Stimulated activated CD4-positive, alpha-beta T cell treated with anti-CD3 and anti-CD28 coated beads, Interleukin-4, amount 100 ng/mL, for 4 hours (primary cell): ENCODE results near the gene CAMTA1.

ENCODE experiments used
- DNase-seq, 2 experiments: peaks; one replicate each; pipeline ENCODE4 v3.0.0-alpha.2; 2020

Gene CAMTA1

GRCh38 chr1:7475691-7476090, 690.4 kb downstream of the CAMTA1 start:
- DNase-seq = no peak

GRCh38 chr1:7476402-7476801, 691.1 kb downstream of the CAMTA1 start:
- DNase-seq = no peak

- no peak for DNase-seq
Observed at GRCh38 chr1:7476861-7477547, 691.8 kb downstream of the CAMTA1 start.

GRCh38 chr1:7477593-7477992, 692.3 kb downstream of the CAMTA1 start:
- no peak for DNase-seq

- DNase-seq = no peak
Observed at GRCh38 chr1:7478142-7478790, 693.0 kb downstream of the CAMTA1 start.

- no peak for DNase-seq
Observed at GRCh38 chr1:7478809-7479499, 693.7 kb downstream of the CAMTA1 start.

- no peak for DNase-seq
Observed at GRCh38 chr1:7479571-7479970, 694.3 kb downstream of the CAMTA1 start.

GRCh38 chr1:7481194-7481593, 695.9 kb downstream of the CAMTA1 start:
- DNase-seq = no peak

- no peak for DNase-seq
Observed at GRCh38 chr1:7482077-7482476, 696.8 kb downstream of the CAMTA1 start.

GRCh38 chr1:7482772-7483495, 697.7 kb downstream of the CAMTA1 start:
- no peak for DNase-seq

- no peak for DNase-seq
Observed at GRCh38 chr1:7483634-7484383, 698.6 kb downstream of the CAMTA1 start.

- no peak for DNase-seq
Observed at GRCh38 chr1:7485086-7485780, 700.0 kb downstream of the CAMTA1 start.

- no peak for DNase-seq
Observed at GRCh38 chr1:7485826-7486225, 700.6 kb downstream of the CAMTA1 start.

- no peak for DNase-seq
Observed at GRCh38 chr1:7487766-7488474, 702.7 kb downstream of the CAMTA1 start.

GRCh38 chr1:7488475-7488842, 703.2 kb downstream of the CAMTA1 start:
- DNase-seq = no peak

- no peak for DNase-seq
Observed at GRCh38 chr1:7489586-7489985, 704.3 kb downstream of the CAMTA1 start.

- no peak for DNase-seq
Observed at GRCh38 chr1:7490576-7490975, 705.3 kb downstream of the CAMTA1 start.

GRCh38 chr1:7491109-7491817, 706.0 kb downstream of the CAMTA1 start:
- DNase-seq = no peak

GRCh38 chr1:7491818-7492173, 706.5 kb downstream of the CAMTA1 start:
- DNase-seq = no peak

- no peak for DNase-seq
Observed at GRCh38 chr1:7493711-7494454, 708.6 kb downstream of the CAMTA1 start.
